SK-N-DZ (cell line): ENCODE results near the gene SOS2. TPM values are rescaled to one million over a fixed set of nuclear protein-coding genes. Genes with fewer than 3 reads are reported as not detected.
A peak's percentile ranks its signal among the peaks of the same experiment; 100 is the strongest.

Experiments
- DNase-seq: peaks from one replicate; pipeline ENCODE4 v3.0.0-alpha.2; 2015; ENCODE audit warnings: low spot score
- polyA plus RNA-seq, 2 experiments: library from polyadenylated mRNA; depleted of rRNA; stranded (reverse); fragments of >200 nt; gene quantifications; 2 replicates each; pipeline ENCODE4 v1.2.3, GENCODE V29; 2014

Gene SOS2
- polyA plus RNA-seq (2014; cell fraction: cytosol; rRNA removed) = 15.2 and 15.6 TPM in 2 replicates
- 12.1 and 13.4 TPM in 2 replicates for polyA plus RNA-seq (2014; cell fraction: nucleus; rRNA removed)

GRCh38 chr14:50231475-50232275 lies at the start of gene SOS2:
Gene SOS2, minus strand, starts transcription at chr14:50231578. Its CDS starts 295 bp downstream, at chr14:50231283.
- peak; percentile 90 for DNase-seq

GRCh38 chr14:50272498-50272897 lies 41.1 kb upstream of the SOS2 start:
- DNase-seq = no peak

- no peak for DNase-seq
These were observed 39.6 kb upstream of the SOS2 start for GRCh38 chr14:50270932-50271331.

GRCh38 chr14:50265029-50265428 lies 33.7 kb upstream of the SOS2 start:
- no peak for DNase-seq

GRCh38 chr14:50263321-50263720 lies 31.9 kb upstream of the SOS2 start:
- no peak for DNase-seq

GRCh38 chr14:50262865-50263264 lies 31.5 kb upstream of the SOS2 start:
- no peak for DNase-seq

GRCh38 chr14:50260511-50260910 lies 29.1 kb upstream of the SOS2 start:
- DNase-seq = peak; percentile 4

- no peak for DNase-seq
These were observed 28.7 kb upstream of the SOS2 start for GRCh38 chr14:50260072-50260471.

GRCh38 chr14:50257732-50258131 lies 26.4 kb upstream of the SOS2 start:
- DNase-seq = no peak

- DNase-seq = no peak
These were observed 22.9 kb upstream of the SOS2 start for GRCh38 chr14:50254248-50254647.

- no peak for DNase-seq
These were observed 17.9 kb upstream of the SOS2 start for GRCh38 chr14:50249136-50249775.

GRCh38 chr14:50247245-50247644 lies 15.9 kb upstream of the SOS2 start:
- no peak for DNase-seq

GRCh38 chr14:50242566-50243310 lies 11.4 kb upstream of the SOS2 start:
- no peak for DNase-seq

- no peak for DNase-seq
These were observed 10.7 kb upstream of the SOS2 start for GRCh38 chr14:50242096-50242495.

- DNase-seq = no peak
These were observed 6.0 kb upstream of the SOS2 start for GRCh38 chr14:50237427-50237826.

GRCh38 chr14:50233951-50234250 lies 2.5 kb upstream of the SOS2 start:
- DNase-seq = no peak

GRCh38 chr14:50233166-50233950 lies 2.0 kb upstream of the SOS2 start:
- DNase-seq = no peak

- no peak for DNase-seq
These were observed 881 bp upstream of the SOS2 start for GRCh38 chr14:50232276-50232642.

GRCh38 chr14:50230701-50231474 lies 490 bp downstream of the SOS2 start:
- DNase-seq = peak; percentile 26

GRCh38 chr14:50230401-50230700 lies 1.0 kb downstream of the SOS2 start:
- DNase-seq = no peak

GRCh38 chr14:50229681-50230080 lies 1.7 kb downstream of the SOS2 start:
- no peak for DNase-seq
